ENCODE measurements around the gene PPTC7.

- no peak for TF ChIP-seq CTCF (IDR thresholded peaks at IDR 0.05; ENCODE audit: poor library complexity)
- no peak for TF ChIP-seq EZH2phosphoT487 (IDR thresholded peaks at IDR 0.05; ENCODE audit: low read depth, severe bottlenecking, unreplicated experiment)
Observed at GRCh38 chr12:110503432-110503831, 79.7 kb downstream of the PPTC7 start.

Data from hepatocyte (in vitro differentiated cells).